PC-3 (cell line): ENCODE results near the gene ZNF385B.

ENCODE experiments used
- EZH2phosphoT487 ChIP-seq: fragments of 300-600 bp; sonication (generic); IDR thresholded peaks from 2 replicates; pipeline ENCODE4 v1.6.1; 2018; ENCODE audit warnings: mild to moderate bottlenecking, antibody characterized with exemption, low read length, borderline replicate concordance
- TF ChIP-seq, protein P1 (sequence below): fragments of 300-600 bp; sonication (generic); conservative IDR thresholded peaks from 2 replicates; pipeline ENCODE4 v1.5.1; 2017; ENCODE audit warnings: antibody characterized with exemption, low read depth, mild to moderate bottlenecking, low read length

- TF ChIP-seq, protein P1, sequence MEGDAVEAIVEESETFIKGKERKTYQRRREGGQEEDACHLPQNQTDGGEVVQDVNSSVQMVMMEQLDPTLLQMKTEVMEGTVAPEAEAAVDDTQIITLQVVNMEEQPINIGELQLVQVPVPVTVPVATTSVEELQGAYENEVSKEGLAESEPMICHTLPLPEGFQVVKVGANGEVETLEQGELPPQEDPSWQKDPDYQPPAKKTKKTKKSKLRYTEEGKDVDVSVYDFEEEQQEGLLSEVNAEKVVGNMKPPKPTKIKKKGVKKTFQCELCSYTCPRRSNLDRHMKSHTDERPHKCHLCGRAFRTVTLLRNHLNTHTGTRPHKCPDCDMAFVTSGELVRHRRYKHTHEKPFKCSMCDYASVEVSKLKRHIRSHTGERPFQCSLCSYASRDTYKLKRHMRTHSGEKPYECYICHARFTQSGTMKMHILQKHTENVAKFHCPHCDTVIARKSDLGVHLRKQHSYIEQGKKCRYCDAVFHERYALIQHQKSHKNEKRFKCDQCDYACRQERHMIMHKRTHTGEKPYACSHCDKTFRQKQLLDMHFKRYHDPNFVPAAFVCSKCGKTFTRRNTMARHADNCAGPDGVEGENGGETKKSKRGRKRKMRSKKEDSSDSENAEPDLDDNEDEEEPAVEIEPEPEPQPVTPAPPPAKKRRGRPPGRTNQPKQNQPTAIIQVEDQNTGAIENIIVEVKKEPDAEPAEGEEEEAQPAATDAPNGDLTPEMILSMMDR = no peak
- TF ChIP-seq EZH2phosphoT487 = no peak
Measured at GRCh38 chr2:179622635-179623300, 238.6 kb downstream of the ZNF385B start.
